Measurements from ENCODE around the gene OR4Q3.
"Not testable (repeated sequence)": the region's sequence is repeated elsewhere in the genome, so short reads cannot be mapped to it uniquely, and the experiment has no call there.

Gene OR4Q3

GRCh38 chr14:19743256-19743655, at the start of gene OR4Q3:
TSS of gene OR4Q3 (plus strand) at chr14:19743571.
- Mint-ChIP-seq H3K36me3 (peaks cover 2% of the 10 kb centered on the region), H3K9me3 (ENCODE audit: low read depth) (peaks cover 16% of the 10 kb centered on the region), H3K27me3 (peaks cover 9% of the 10 kb centered on the region)

GRCh38 chr14:19729359-19729758, 14.0 kb upstream of the OR4Q3 start:
- Mint-ChIP-seq H3K9me3 (ENCODE audit: low read depth) (peaks cover 15% of the 10 kb centered on the region), H3K36me3 (no peaks in the 10 kb centered on the region), H3K4me3 (no peak overlapping the region), H3K27me3 (peaks cover 3% of the 10 kb centered on the region), H3K27ac (no peak overlapping the region), H3K4me1 (ENCODE audit: low read depth) (no peaks in the 10 kb centered on the region)

More at GRCh38 chr14:19743256-19743655, at the start of gene OR4Q3:
- Mint-ChIP-seq H3K4me1 (ENCODE audit: low read depth) (no peaks in the 10 kb centered on the region), H3K4me3 (no peak within 1 kb of the TSS), H3K27ac (no peak within 1 kb of the TSS)

GRCh38 chr14:19729763-19730162, 13.6 kb upstream of the OR4Q3 start:
- Mint-ChIP-seq H3K9me3 (ENCODE audit: low read depth) (peaks cover 15% of the 10 kb centered on the region), H3K27me3 (peaks cover 3% of the 10 kb centered on the region), H3K27ac (no peak overlapping the region), H3K36me3 (no peaks in the 10 kb centered on the region), H3K4me1 (ENCODE audit: low read depth) (no peaks in the 10 kb centered on the region), H3K4me3 (no peak overlapping the region)

DNA sequence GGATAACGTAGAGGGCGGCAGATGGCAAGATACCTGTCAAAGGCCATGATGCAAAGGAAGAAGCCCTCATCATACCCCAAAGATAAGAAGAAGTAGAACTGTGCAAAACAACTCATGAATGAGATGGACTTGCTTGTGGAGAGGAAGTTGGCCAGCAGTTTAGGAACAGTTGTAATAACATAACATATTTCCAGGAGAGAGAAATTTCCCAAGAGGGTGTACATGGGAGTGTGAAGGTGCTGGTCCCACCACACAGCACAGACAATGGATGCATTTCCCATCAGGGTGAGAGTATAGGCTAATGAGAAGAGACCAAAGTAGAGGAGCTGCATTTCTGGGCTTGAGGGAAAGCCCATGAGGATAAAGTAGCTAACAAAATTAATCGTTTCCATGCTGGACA, 9.5 kb upstream of the OR4Q3 start:
- not testable (repeated sequence) for H3K27ac Mint-ChIP-seq; H3K4me1 Mint-ChIP-seq (ENCODE audit: low read depth); H3K27me3 Mint-ChIP-seq; H3K4me3 Mint-ChIP-seq; H3K36me3 Mint-ChIP-seq
- peaks cover 15% of the 10 kb centered on the region for H3K9me3 Mint-ChIP-seq (ENCODE audit: low read depth)

DNA sequence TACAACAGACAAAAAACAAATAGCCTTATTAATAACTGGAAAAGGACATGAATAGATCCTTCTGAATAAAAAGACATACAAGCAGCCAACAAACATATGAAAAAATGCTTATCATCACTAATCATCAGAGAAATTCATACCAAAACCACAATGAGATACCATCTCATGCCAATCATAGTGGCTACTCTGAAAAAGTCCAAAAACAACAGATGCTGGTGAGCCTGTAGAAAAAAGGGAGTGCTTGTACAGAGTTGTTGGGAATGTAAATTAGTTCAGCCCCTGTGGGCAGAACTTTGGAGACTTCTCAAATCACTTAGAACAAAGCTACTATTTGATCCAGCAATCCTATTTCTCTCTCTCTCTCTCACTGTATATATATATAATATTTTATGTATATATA, 8.9 kb downstream of the OR4Q3 start:
- H3K4me3 Mint-ChIP-seq; H3K4me1 Mint-ChIP-seq (ENCODE audit: low read depth); H3K27ac Mint-ChIP-seq; H3K36me3 Mint-ChIP-seq; H3K9me3 Mint-ChIP-seq (ENCODE audit: low read depth); H3K27me3 Mint-ChIP-seq: not testable (repeated sequence)

DNA sequence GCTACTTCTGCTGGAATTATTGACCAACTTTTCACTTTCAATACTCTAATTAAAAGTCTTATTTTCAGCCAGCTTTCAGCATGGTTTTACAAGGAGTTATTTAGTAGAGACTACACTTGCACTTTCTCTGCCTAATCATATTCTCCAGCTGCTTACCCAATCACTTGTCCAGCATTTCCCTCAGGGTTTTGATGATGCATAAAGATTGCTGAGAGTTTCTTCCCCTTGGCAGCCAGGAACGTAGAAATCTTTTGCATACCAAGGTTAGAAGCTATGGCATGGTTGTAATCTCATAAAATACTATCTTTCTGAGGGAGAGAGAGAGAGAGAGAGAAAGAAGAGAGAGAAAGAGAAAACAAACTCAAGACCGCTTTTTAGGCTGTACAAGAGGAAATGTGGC, 10.8 kb downstream of the OR4Q3 start:
- Mint-ChIP-seq H3K4me1 (ENCODE audit: low read depth) (no peaks in the 10 kb centered on the region), H3K27me3 (no peaks in the 10 kb centered on the region), H3K36me3 (no peaks in the 10 kb centered on the region), H3K9me3 (ENCODE audit: low read depth) (peaks cover 5% of the 10 kb centered on the region), H3K27ac (no peak overlapping the region), H3K4me3 (no peak overlapping the region)

DNA sequence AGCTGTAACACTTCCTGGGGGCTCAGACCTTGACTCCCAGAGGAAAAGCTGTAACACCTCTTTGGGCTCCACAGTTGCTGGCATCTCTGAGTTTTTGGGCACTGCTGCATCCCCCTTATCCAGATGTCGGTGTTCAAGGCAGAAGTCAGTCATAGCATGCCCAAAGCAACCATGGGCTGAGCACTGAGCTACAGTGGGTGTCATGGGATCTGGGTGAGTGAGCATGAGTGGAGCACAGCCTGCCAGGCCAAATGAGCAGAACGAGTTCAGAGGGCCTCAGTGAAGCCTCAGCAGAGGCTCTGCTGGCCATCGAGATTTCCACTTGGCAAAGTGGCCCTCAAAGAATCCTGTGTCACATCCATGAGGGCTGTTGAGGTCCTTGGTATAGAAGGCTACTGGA, 28.1 kb downstream of the OR4Q3 start:
- H3K36me3 Mint-ChIP-seq; H3K27me3 Mint-ChIP-seq; H3K4me1 Mint-ChIP-seq (ENCODE audit: low read depth); H3K27ac Mint-ChIP-seq; H3K4me3 Mint-ChIP-seq: not testable (repeated sequence)
- peaks cover 11% of the 10 kb centered on the region for H3K9me3 Mint-ChIP-seq (ENCODE audit: low read depth)

DNA sequence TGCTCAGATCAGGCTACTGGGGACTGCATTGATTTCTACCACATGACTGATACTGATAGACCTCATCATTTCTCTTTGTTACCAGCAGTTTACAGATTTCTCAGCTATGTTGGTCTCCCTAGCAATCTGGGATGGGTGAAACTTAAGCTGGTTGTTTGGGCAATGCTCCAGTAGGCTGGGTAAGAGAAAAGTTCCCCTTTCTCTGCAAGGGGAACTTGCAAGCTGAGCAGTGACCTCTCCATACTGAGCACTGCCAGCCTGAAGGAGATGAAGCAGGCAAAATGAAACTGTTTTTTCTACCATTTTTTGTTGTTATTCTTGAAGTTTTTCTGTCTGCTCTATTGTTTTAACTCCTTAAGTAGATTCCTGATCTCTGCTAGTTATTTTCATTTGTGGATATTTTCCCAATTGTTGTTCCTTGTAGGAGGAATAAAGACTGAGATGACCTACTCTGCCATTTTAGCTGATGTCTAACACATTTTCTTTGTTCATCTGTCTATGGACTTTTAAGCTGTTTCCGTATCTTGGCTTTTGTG, 28.6 kb downstream of the OR4Q3 start:
- Mint-ChIP-seq H3K4me1 (ENCODE audit: low read depth) (no peaks in the 10 kb centered on the region), H3K9me3 (ENCODE audit: low read depth) (peaks cover 8% of the 10 kb centered on the region), H3K27me3 (no peaks in the 10 kb centered on the region), H3K27ac (no peak overlapping the region), H3K36me3 (no peaks in the 10 kb centered on the region), H3K4me3 (no peak overlapping the region)

DNA sequence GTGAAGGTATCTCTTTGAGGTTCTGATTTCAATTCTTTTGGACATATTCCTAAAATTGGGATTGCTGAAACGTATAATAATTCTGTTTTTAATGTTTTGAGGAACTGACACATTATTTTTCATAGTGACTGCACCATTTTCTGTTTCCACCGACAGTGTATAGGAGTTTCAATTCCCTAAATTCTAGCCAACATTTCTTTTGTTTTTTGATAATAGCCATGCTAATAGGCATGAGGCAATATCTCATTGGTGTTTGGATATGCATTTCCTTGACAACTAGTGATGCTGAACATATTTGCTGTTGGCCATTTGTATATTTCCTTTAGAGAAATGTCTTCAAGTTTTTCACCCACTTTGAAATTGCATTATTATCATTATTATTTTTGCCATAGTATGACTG, 29.1 kb downstream of the OR4Q3 start:
- not testable (repeated sequence) for H3K36me3 Mint-ChIP-seq; H3K27ac Mint-ChIP-seq; H3K4me1 Mint-ChIP-seq (ENCODE audit: low read depth); H3K27me3 Mint-ChIP-seq; H3K4me3 Mint-ChIP-seq; H3K9me3 Mint-ChIP-seq (ENCODE audit: low read depth)

DNA sequence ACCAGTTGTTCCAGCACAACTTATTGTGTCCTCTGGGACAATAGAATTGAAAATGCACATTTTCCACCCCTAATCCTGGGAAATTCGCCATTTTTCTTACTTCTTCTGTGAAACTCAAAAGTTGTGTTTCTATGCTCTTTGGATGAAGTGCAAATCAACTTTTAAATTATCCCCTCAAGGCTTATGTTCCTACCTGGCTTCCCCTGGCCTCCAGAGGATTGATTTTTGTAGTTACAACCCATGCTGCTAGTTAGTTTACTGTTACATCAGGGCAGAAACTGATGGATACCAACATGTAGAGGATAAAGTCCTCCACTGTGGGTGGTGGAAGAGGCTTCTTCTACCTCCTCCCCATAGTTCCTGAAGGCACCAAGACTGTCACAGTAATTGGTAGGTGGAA, 29.8 kb downstream of the OR4Q3 start, which contains the start of gene OR4M1:
OR4M1 (plus strand) TSS at position 301 of the 400 bp plus-strand sequence. CDS start 6,819 bp downstream, outside the sequence.
- not testable (repeated sequence) for H3K9me3 Mint-ChIP-seq (ENCODE audit: low read depth); H3K4me1 Mint-ChIP-seq (ENCODE audit: low read depth); H3K36me3 Mint-ChIP-seq; H3K4me3 Mint-ChIP-seq; H3K27me3 Mint-ChIP-seq; H3K27ac Mint-ChIP-seq

DNA sequence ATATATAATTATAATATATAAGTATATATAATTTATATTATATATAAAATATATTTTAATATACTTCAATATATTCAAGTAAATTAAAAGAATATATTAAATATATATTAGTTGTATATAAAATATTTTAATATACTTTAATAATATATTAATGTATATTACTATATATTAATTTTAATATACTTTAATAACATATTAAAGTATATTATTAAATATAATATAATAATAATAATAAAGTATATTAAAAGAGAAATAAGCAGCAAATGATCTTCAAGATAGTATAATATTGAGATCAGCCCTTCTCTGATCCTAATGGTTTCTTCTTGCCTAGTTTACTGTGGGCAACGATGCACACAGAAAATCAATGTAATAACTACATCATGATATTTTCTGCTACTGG, 32.2 kb downstream of the OR4Q3 start:
- H3K4me1 Mint-ChIP-seq (ENCODE audit: low read depth), result no peaks in the 10 kb centered on the region
- H3K4me3 Mint-ChIP-seq, result no peak overlapping the region
- H3K36me3 Mint-ChIP-seq, result no peaks in the 10 kb centered on the region
- no peak overlapping the region for H3K27ac Mint-ChIP-seq
- H3K9me3 Mint-ChIP-seq (ENCODE audit: low read depth), result peaks cover 8% of the 10 kb centered on the region
- H3K27me3 Mint-ChIP-seq, result no peaks in the 10 kb centered on the region

- H3K9me3 Mint-ChIP-seq (ENCODE audit: low read depth); H3K27ac Mint-ChIP-seq; H3K27me3 Mint-ChIP-seq; H3K4me1 Mint-ChIP-seq (ENCODE audit: low read depth); H3K36me3 Mint-ChIP-seq; H3K4me3 Mint-ChIP-seq: not testable (repeated sequence)
Measured at GRCh38 chr14:19785848-19786247, 42.5 kb downstream of the OR4Q3 start.

DNA sequence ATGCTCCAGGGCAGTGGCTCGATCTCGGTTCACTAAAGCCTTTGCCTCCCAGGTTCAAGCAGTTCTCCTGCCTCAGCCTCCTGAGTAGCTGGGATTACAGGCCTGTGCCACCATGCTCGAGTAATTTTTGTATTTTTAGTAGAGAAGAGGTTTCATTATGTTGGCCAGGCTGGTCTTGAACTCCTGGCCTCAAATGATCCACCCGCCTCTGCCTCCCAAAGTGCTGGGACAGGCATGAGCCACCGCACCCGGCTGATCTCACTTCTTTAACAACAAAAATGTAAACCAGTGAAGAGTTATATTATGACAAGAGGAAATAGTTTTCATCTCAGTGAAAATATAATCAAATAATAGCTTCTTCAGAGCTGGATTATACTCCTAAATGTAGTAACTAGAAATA, 43.9 kb downstream of the OR4Q3 start:
- H3K36me3 Mint-ChIP-seq; H3K27ac Mint-ChIP-seq; H3K4me1 Mint-ChIP-seq (ENCODE audit: low read depth); H3K27me3 Mint-ChIP-seq; H3K4me3 Mint-ChIP-seq; H3K9me3 Mint-ChIP-seq (ENCODE audit: low read depth): not testable (repeated sequence)

GRCh38 chr14:19788150-19788549, 44.8 kb downstream of the OR4Q3 start:
- not testable (repeated sequence) for H3K4me1 Mint-ChIP-seq (ENCODE audit: low read depth); H3K4me3 Mint-ChIP-seq; H3K27me3 Mint-ChIP-seq; H3K27ac Mint-ChIP-seq; H3K9me3 Mint-ChIP-seq (ENCODE audit: low read depth); H3K36me3 Mint-ChIP-seq

GRCh38 chr14:19796520-19797108, 53.2 kb downstream of the OR4Q3 start:
- not testable (repeated sequence) for H3K27ac Mint-ChIP-seq; H3K9me3 Mint-ChIP-seq (ENCODE audit: low read depth); H3K27me3 Mint-ChIP-seq; H3K4me3 Mint-ChIP-seq; H3K36me3 Mint-ChIP-seq; H3K4me1 Mint-ChIP-seq (ENCODE audit: low read depth)
